Lower leg skin (tissue), 4 donors: ENCODE data around the gene HDAC4. TPM values are rescaled to one million over a fixed set of nuclear protein-coding genes. Genes with fewer than 3 reads are reported as not detected.

Experiments
- DNase-seq, 2 donors: peaks; one replicate each; pipeline ENCODE4 v3.0.0-alpha.2; 2019; ENCODE audit warnings: low spot score in 2 of 2
- H3K4me3 ChIP-seq: fragments of 200-600 bp; sonication (generic); 2 replicates; pipeline ENCODE4 v1.5.1; 2017; ENCODE audit warnings: mild to moderate bottlenecking, low read depth; ENCODE audit not compliant: poor library complexity, severe bottlenecking
- CTCF ChIP-seq, 3 donors: fragments of 450-650 bp; IDR thresholded peaks; one replicate each; pipeline ENCODE4 v1.5.1; 2016; ENCODE audit warnings: antibody characterized with exemption in 3 of 3, mild to moderate bottlenecking in 3 of 3, moderate library complexity in 2 of 3
- POLR2A ChIP-seq, 2 donors: fragments of 450-650 bp; IDR thresholded peaks; one replicate each; pipeline ENCODE4 v1.6.1; 2016 to 2017; ENCODE audit warnings: antibody characterized with exemption in 2 of 2, mild to moderate bottlenecking in 1 of 2, moderate library complexity in 1 of 2
- WGBS, 2 donors: methylation state at CpG; one replicate each; pipeline ENCODE4 v1.1.5; 2018; 5-methylcytosine and 5-hydroxymethylcytosine counted together
- intact Hi-C: fragments of 100-400 bp; cut with DNase I; formaldehyde crosslinking; loops from one replicate; pipeline ENCODE4 v1.15.0; 2023; ENCODE audit warnings: low total_unique reads
- total RNA-seq, 4 donors: library from RNA; depleted of rRNA; stranded (reverse); fragments of >200 nt; gene quantifications; one replicate each; pipeline ENCODE4 v1.1.0, GENCODE V29; 2016

The HDAC4 gene
- total RNA-seq, 4 donors from 2014 or later, result 27.4 to 85.5 (median 57.9) TPM

GRCh38 chr2:239129147-239129920, 271.5 kb downstream of the HDAC4 start:
- 91% methylated on average over 7 to 8 of the region's 8 CpGs for WGBS, 2 donors
- DNase-seq, result no peak
- intact Hi-C loops, result no loop called here
- no peak overlapping the region for H3K4me3 ChIP-seq
- no peak for TF ChIP-seq CTCF (IDR thresholded peaks at IDR 0.05)
- TF ChIP-seq POLR2A (IDR thresholded peaks at IDR 0.05), result no peak

- intact Hi-C loops, result no loop called here
- 87 to 96% methylated on average over 8 to 13 of the region's 13 CpGs for WGBS, 2 donors
- H3K4me3 ChIP-seq, result no peak overlapping the region
- no peak for TF ChIP-seq POLR2A (IDR thresholded peaks at IDR 0.05)
- no peak for TF ChIP-seq CTCF (IDR thresholded peaks at IDR 0.05)
- no peak for DNase-seq
These were observed 272.1 kb downstream of the HDAC4 start for GRCh38 chr2:239128706-239129105.

GRCh38 chr2:239127513-239127912, 273.3 kb downstream of the HDAC4 start:
- 86 to 90% methylated on average over 8 to 9 of the region's 9 CpGs for WGBS, 2 donors
- H3K4me3 ChIP-seq, result no peak overlapping the region
- DNase-seq, result no peak
- TF ChIP-seq POLR2A (IDR thresholded peaks at IDR 0.05) (no peak), CTCF (IDR thresholded peaks at IDR 0.05) (no peak)
- intact Hi-C loops, result no loop called here

- DNase-seq, result no peak
- H3K4me3 ChIP-seq, result no peak overlapping the region
- WGBS, 2 donors, result 91 to 93% methylated on average over 27 of the region's 27 CpGs
- TF ChIP-seq POLR2A (IDR thresholded peaks at IDR 0.05), result no peak
- no peak for TF ChIP-seq CTCF (IDR thresholded peaks at IDR 0.05)
- intact Hi-C loops, result no loop called here
These were observed 274.8 kb downstream of the HDAC4 start for GRCh38 chr2:239125726-239126675.

GRCh38 chr2:239124152-239124899, 276.5 kb downstream of the HDAC4 start:
- DNase-seq, result no peak
- no peak overlapping the region for H3K4me3 ChIP-seq
- 91 to 92% methylated on average over 48 of the region's 48 CpGs for WGBS, 2 donors
- TF ChIP-seq CTCF (IDR thresholded peaks at IDR 0.05), result no peak
- intact Hi-C loops, result no loop called here
